ENCODE data around the gene USE1. TPM values are rescaled to one million over a fixed set of nuclear protein-coding genes. Genes with fewer than 3 reads are reported as not detected.

USE1 gene
- polyA plus RNA-seq, 2 of the 4 experiments (the other 2 are of a cell fraction), result 10.1 to 16.5 TPM

DNA sequence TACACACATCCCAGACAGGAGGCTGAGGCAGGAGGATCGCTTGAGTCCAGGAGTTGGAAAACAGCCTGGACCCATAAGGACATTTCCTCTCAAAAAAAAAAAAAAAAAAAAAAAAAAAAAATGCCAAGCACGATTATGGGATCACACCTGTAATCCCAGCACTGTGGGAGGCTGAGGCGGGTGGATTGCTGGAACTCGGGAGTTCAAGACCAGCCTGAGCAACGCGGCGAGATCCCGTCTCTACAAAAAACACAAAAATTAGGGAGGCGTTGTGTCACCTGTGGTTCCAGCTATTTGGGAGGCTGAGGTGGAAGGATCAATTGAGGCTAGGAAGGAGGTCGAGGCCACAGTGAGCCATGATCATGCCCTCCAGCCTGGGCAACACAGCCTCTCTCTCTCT is 9.9 kb downstream of the USE1 start:
- H3K4me3 ChIP-seq, result no peak overlapping the region
- WGBS (ENCODE audit: missing lambda C conversion rate), result 84% methylated on average over 10 of the region's 10 CpGs
- FAIRE-seq (no peak), ATAC-seq (no peak), DNase-seq (ENCODE audit: low read depth in 1 of 2, low spot score in 1 of 2) (no peak)
- peak overlapping the region in 1 of 2 experiments; percentile 92; a peak in 2 of 6 replicates for H3K27ac ChIP-seq
- ChIA-PET POLR2A (no interaction called here), CTCF (interaction anchor here (0.9 to 3.6 kb wide), 3 partner anchors 10 to 58 kb away, joined by 3 to 11 read pairs (median 5); no protein-coding TSS in a partner anchor)
- H3K4me2 ChIP-seq, result peak overlapping the region; percentile 79; the same call in 1 of the 3 replicates
- no peaks in the 10 kb centered on the region for H3K9me3 ChIP-seq
- TF ChIP-seq, protein P1, sequence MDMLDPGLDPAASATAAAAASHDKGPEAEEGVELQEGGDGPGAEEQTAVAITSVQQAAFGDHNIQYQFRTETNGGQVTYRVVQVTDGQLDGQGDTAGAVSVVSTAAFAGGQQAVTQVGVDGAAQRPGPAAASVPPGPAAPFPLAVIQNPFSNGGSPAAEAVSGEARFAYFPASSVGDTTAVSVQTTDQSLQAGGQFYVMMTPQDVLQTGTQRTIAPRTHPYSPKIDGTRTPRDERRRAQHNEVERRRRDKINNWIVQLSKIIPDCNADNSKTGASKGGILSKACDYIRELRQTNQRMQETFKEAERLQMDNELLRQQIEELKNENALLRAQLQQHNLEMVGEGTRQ (IDR thresholded peaks at IDR 0.05), result no peak
- TF ChIP-seq ZC3H11A (IDR thresholded peaks at IDR 0.05) (no peak), POLR2A (IDR thresholded peaks at IDR 0.05; ENCODE audit: low read length) (no peak), RAD21 (conservative IDR thresholded peaks at IDR 0.05 in 1 of 2, IDR thresholded peaks at IDR 0.05 in 1 of 2) (no peak), TP53 (CRISPR knock-in tag; IDR thresholded peaks at IDR 0.05) (no peak), KDM1A (IDR thresholded peaks at IDR 0.05; ENCODE audit: low read depth) (no peak), CBX2 (IDR thresholded peaks at IDR 0.05; ENCODE audit: borderline replicate concordance, low read depth) (no peak)
- peaks cover 13% of the 10 kb centered on the region for H3K4me1 ChIP-seq

DNA sequence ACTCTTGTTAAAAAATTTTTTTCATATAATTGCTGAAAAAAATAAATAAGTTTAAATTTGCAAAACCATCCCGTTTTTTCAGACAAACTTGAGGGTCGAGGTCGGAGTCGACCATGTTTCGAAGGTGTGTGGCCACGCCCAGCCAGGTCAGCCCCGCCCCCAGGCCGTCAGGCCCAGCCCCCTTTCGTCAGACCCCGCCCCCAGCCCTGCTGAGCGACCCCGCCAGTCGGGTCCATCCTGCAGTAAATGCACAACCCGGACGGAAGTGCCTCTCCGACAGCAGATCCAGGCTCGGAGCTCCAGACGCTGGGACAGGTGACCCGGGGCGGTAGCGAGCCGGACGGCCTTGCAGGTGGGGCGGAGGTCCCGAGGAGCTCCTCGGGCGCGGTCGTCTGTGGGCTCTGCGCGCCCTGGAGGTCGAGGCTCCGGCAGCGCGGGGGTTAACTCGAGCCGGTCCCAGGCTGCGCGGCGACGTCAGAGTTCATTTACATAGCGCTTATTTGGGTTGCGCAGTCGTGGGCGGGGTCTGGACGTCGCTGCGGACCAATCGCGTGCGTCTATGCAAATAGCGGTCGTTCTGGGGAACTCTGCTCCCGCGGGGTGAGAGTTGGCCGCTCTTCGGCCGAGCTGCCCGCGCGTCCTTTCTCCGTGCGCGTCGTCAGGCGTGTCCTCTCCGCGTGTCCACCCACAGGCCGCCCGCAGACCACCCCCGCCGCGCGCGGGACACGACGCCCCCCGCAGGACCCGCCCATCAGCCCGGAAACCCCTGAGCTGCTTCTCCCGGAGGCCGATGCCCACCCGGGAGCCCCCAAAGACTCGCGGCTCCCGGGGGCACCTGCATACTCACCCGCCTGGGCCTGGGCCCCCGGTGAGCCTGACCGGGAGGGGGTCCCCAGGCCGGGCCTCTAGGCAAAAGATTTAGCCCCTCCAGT is 11.1 kb downstream of the USE1 start, which contains the start of gene OCEL1:
TSS of gene OCEL1 (plus strand) at position 225 of the 932 bp plus-strand sequence. CDS start at position 247, 22 bp downstream.
- DNase-seq (ENCODE audit: low read depth in 1 of 2, low spot score in 1 of 2) (peak; percentile 80 to 97), FAIRE-seq (no peak), ATAC-seq (peak; percentile 93 to 94)
- WGBS (ENCODE audit: missing lambda C conversion rate), result under 1% methylated on average over 10 of the region's 90 CpGs
- Histone ChIP-seq H3K4me2 (peak within 1 kb of the TSS; percentile 79), H3K4me1 (peaks cover 9% of the 10 kb centered on the region; the same call in 1 of the 3 replicates), H3K27ac (peak within 1 kb of the TSS; percentile 83 to 92), H3K4me3 (peak within 1 kb of the TSS; percentile 64), H3K9me3 (no peaks in the 10 kb centered on the region)
- POLR2A ChIA-PET, result interaction anchor here (0.6 to 1.6 kb wide), 5 partner anchors 9 to 41 kb away, joined by 4 to 18 read pairs (median 4); partner anchors contain the start of genes BABAM1 and USE1
- CTCF ChIA-PET, result interaction anchor here (0.5 to 3.6 kb wide), 8 partner anchors 9 to 151 kb away, joined by 3 to 11 read pairs (median 3); partner anchors contain the start of gene MYO9B
- TF ChIP-seq PHF8 (IDR thresholded peaks at IDR 0.05; ENCODE audit: borderline replicate concordance, low read depth) (peak; percentile 24; the same call in 1 of the 2 replicates), JUNB (IDR thresholded peaks at IDR 0.05) (no peak), POLR2A (IDR thresholded peaks at IDR 0.05; ENCODE audit: low read length) (peak; percentile 43), BHLHE40 (IDR thresholded peaks at IDR 0.05; ENCODE audit: low read depth, low read length) (no peak), MAZ (IDR thresholded peaks at IDR 0.05; ENCODE audit: borderline replicate concordance, low read depth, low read length) (0 out of 2 replicates have a peak, but pooled peaks have one; percentile 11), CEBPB (IDR thresholded peaks at IDR 0.05) (peak in 1 of 2 experiments; percentile 79; a peak in 2 of 4 replicates), TFCP2L1 (CRISPR knock-in tag; IDR thresholded peaks at IDR 0.05) (0 out of 2 replicates have a peak, but pooled peaks have one; percentile 37), RNF2 (IDR thresholded peaks at IDR 0.05; ENCODE audit: borderline replicate concordance, low read depth) (no peak), JUN (IDR thresholded peaks at IDR 0.05) (peak in 1 of 2 experiments; percentile 30; a peak in 1 of 5 replicates), MYC (IDR thresholded peaks at IDR 0.05; ENCODE audit: borderline replicate concordance, low read length) (0 out of 2 replicates have a peak, but pooled peaks have one; percentile 12), SMC3 (IDR thresholded peaks at IDR 0.05) (0 out of 3 replicates have a peak, but pooled peaks have one; percentile 5)
- TF ChIP-seq, protein P2, sequence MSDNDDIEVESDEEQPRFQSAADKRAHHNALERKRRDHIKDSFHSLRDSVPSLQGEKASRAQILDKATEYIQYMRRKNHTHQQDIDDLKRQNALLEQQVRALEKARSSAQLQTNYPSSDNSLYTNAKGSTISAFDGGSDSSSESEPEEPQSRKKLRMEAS (IDR thresholded peaks at IDR 0.05), result peak; percentile 29; the same call in 1 of the 2 replicates
- TF ChIP-seq, protein P3, sequence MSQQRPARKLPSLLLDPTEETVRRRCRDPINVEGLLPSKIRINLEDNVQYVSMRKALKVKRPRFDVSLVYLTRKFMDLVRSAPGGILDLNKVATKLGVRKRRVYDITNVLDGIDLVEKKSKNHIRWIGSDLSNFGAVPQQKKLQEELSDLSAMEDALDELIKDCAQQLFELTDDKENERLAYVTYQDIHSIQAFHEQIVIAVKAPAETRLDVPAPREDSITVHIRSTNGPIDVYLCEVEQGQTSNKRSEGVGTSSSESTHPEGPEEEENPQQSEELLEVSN (IDR thresholded peaks at IDR 0.05; ENCODE audit: borderline replicate concordance, low read depth), result 0 out of 2 replicates have a peak, but pooled peaks have one; percentile 25
